ENCODE data around the gene PDE2A. TPM values are rescaled to one million over a fixed set of nuclear protein-coding genes. Genes with fewer than 3 reads are reported as not detected.

PDE2A gene
- polyA plus RNA-seq, 2 of the 4 experiments (the other 2 are of a cell fraction), result 0.62 to 1.5 TPM

GRCh38 chr11:72621008-72621610, 53.1 kb downstream of the PDE2A start:
- no peaks in the 10 kb centered on the region for H3K4me1 ChIP-seq
- POLR2A ChIA-PET, result no interaction called here
- CTCF ChIA-PET, result interaction anchor here (0.9 to 1.7 kb wide), 4 partner anchors 14 to 32 kb away, joined by 3 to 5 read pairs (median 4); no protein-coding TSS in a partner anchor
- FAIRE-seq, result no peak
- TF ChIP-seq SREBF2 (IDR thresholded peaks at IDR 0.05), result no peak
- no peak for TF ChIP-seq GATA3 (IDR thresholded peaks at IDR 0.05; ENCODE audit: borderline replicate concordance)
- TF ChIP-seq MYC (IDR thresholded peaks at IDR 0.05; ENCODE audit: borderline replicate concordance, low read length), result no peak
- TF ChIP-seq, protein P1, sequence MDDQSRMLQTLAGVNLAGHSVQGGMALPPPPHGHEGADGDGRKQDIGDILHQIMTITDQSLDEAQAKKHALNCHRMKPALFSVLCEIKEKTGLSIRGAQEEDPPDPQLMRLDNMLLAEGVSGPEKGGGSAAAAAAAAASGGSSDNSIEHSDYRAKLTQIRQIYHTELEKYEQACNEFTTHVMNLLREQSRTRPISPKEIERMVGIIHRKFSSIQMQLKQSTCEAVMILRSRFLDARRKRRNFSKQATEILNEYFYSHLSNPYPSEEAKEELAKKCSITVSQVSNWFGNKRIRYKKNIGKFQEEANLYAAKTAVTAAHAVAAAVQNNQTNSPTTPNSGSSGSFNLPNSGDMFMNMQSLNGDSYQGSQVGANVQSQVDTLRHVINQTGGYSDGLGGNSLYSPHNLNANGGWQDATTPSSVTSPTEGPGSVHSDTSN (IDR thresholded peaks at IDR 0.05), result no peak
- no peak for TF ChIP-seq HES2 (IDR thresholded peaks at IDR 0.05)
- 39% methylated on average over 4 of the region's 4 CpGs for WGBS (ENCODE audit: missing lambda C conversion rate)
- H3K4me3 ChIP-seq, result no peak overlapping the region
- no peak overlapping the region for H3K4me2 ChIP-seq
- H3K27ac ChIP-seq, result no peak overlapping the region
- no peaks in the 10 kb centered on the region; the same call in 2 of the 3 replicates for H3K9me3 ChIP-seq
- DNase-seq (ENCODE audit: low read depth in 1 of 2, low spot score in 1 of 2), result no peak
- ATAC-seq, result no peak

- no peak overlapping the region for H3K27ac ChIP-seq
- H3K9me3 ChIP-seq, result no peaks in the 10 kb centered on the region; the same call in 2 of the 3 replicates
- CTCF ChIA-PET, result no interaction called here
- ATAC-seq (no peak), FAIRE-seq (no peak), DNase-seq (ENCODE audit: low read depth in 1 of 2, low spot score in 1 of 2) (no peak)
- no peak overlapping the region for H3K4me3 ChIP-seq
- H3K4me1 ChIP-seq, result 0 out of 3 replicates have a peak, but pooled peaks cover 3% of the 10 kb centered on the region
- WGBS (ENCODE audit: missing lambda C conversion rate), result 39% methylated on average over 8 of the region's 8 CpGs
- POLR2A ChIA-PET, result no interaction called here
- no peak overlapping the region for H3K4me2 ChIP-seq
- TF ChIP-seq REST (IDR thresholded peaks at IDR 0.05), result no peak
- TF ChIP-seq SREBF2 (IDR thresholded peaks at IDR 0.05), result no peak
- no peak for TF ChIP-seq BCL3 (IDR thresholded peaks at IDR 0.05)
- no peak for TF ChIP-seq SMC3 (IDR thresholded peaks at IDR 0.05)
- no peak for TF ChIP-seq RAD21 (conservative IDR thresholded peaks at IDR 0.05 in 1 of 2, IDR thresholded peaks at IDR 0.05 in 1 of 2)
- no peak for TF ChIP-seq CBX2 (IDR thresholded peaks at IDR 0.05; ENCODE audit: borderline replicate concordance, low read depth)
- no peak for TF ChIP-seq RCOR1 (IDR thresholded peaks at IDR 0.05; ENCODE audit: low read depth, low read length)
- no peak for TF ChIP-seq JUNB (IDR thresholded peaks at IDR 0.05)
- TF ChIP-seq JUN (IDR thresholded peaks at IDR 0.05), result no peak
- TF ChIP-seq RNF2 (IDR thresholded peaks at IDR 0.05; ENCODE audit: borderline replicate concordance, low read depth), result no peak
- TF ChIP-seq MAFK (IDR thresholded peaks at IDR 0.05; ENCODE audit: partially characterized antibody), result no peak
- TF ChIP-seq MAZ (IDR thresholded peaks at IDR 0.05; ENCODE audit: borderline replicate concordance, low read depth, low read length), result no peak
- TF ChIP-seq EHMT2 (IDR thresholded peaks at IDR 0.05; ENCODE audit: low read depth), result no peak
- no peak for TF ChIP-seq CHD2 (IDR thresholded peaks at IDR 0.05; ENCODE audit: low read length, partially characterized antibody)
- no peak for TF ChIP-seq HEYL (CRISPR knock-in tag; IDR thresholded peaks at IDR 0.05)
Measured at GRCh38 chr11:72618803-72619202, 55.4 kb downstream of the PDE2A start.

Measured in A549 (cell line).